ENCODE data around the gene GPRIN1.

Gene GPRIN1

GRCh38 chr5:176642675-176643490 lies 32.9 kb upstream of the GPRIN1 start:
- no peak for DNase-seq

DNA sequence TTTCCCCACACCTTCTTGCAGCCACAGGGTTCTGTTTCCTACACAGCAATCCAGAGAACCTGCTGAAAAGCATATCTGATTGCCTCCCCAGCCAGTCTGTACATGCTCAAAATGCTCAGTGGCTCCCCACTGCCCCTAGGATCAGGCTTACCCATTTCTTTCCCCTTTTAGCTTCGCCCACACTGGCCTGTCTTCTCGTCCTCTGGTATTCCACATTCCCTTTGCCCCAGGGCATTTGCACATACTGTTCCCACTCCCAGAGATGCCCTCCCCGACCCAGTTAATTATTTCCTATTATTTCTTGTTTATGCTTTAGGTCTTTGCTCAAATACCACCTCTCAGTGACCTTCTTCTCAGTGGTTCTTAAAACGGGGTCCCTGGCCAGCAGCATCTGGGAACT lies 30.7 kb upstream of the GPRIN1 start:
- DNase-seq, result no peak

- peak; percentile 62 for DNase-seq
Measured at GRCh38 chr5:176639981-176640380, 30.0 kb upstream of the GPRIN1 start.

- no peak for DNase-seq
Measured at GRCh38 chr5:176639208-176639607, 29.3 kb upstream of the GPRIN1 start.

DNA sequence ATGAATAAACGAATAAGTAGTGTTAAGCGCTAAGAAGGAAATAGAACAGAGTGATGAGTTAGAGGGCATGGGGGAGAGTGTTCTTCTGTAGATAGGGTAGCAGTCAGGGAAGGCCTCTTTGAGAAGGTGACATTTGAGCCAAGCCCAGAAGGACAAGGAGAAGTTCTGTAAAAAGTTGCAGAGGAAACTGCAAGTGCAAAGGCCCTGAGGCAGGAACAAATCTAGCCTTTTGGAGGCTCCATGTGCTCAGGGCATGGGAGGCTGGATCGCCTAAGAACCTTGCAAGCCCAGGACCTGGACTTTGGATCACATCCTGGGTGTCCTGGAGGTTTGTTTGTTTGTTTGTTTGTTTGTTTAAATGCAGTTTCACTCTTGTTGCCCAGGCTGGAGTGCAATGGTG lies 28.5 kb upstream of the GPRIN1 start:
- no peak for DNase-seq

- no peak for DNase-seq
Measured at GRCh38 chr5:176637556-176637955, 27.6 kb upstream of the GPRIN1 start.

DNA sequence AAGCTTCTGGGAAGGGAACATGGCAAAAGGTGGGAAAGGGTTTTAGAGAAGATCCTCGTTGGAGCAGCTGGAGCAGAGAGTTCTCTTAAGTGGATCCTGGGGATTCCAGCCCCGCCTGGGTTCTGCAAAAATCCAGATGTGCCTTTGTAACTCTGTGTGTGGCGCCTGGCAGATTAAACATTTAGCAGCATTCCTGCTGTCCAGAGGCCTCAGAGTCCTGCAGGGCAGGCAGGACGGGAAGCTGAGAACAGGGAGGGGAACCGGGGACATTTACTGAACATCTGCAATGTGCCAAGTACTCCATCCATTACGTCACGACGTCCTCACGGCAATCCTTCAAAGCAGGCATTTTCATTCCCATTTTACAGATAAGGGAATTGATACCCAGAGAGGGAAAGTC lies 26.5 kb upstream of the GPRIN1 start:
- no peak for DNase-seq

DNA sequence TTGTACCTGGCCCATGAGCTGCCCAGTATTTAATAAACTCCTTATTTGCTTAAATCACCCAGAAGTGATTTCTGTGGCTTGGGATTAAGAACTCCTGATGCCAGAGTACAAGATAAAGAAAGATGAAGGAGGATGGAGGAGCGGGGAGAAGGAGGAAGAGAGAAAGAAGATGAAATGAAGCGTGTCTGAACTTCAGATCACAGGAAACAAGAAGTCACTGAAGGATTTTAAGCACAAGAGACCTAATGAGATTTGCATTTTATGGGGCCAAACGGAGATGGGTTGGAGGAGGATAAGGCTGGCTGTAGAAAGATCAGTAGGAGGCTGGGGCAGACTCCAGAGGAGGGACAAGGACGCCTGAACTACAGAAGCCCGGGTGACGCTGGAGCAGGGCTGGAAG lies 23.6 kb upstream of the GPRIN1 start:
- no peak for DNase-seq

GRCh38 chr5:176632745-176633144 lies 22.8 kb upstream of the GPRIN1 start:
- DNase-seq, result peak; percentile 67

DNA sequence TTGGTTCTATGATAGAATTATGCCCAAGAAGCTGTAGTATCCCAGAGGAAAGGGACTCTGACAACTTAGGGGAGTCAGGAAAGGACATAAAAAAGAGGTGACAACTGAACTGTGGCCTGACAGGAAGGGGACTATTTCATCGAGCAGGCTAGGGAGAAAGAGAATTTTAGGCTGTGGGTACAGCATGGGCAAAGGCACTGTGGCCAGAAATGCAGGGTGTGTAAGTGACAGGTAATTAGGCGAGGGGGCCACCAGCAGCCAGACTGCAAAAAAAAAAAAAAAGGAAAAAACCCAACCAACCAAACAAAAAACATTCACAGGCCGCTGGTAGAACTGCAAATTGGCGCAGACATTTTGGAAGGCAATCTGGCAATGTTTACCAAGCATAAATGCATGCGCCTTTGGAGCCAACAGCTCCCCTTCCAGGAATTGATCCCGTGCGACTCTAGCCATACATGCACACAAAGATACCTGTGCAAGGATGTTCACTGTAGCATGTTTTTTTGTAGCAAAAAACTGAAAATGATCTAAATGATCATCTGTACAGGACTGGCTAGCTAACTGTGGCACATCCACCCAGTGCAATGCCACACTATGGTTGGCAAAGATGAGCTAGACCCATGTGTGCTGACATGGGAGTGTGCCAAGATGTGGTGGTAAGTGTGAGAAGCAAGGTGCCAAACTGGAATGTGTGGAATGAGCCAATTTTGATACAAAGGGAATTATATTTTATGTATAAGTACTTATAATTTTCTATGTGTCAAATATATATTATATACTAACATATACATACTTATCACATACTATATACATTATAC lies 21.6 kb upstream of the GPRIN1 start:
- DNase-seq, result peak; percentile 13

DNA sequence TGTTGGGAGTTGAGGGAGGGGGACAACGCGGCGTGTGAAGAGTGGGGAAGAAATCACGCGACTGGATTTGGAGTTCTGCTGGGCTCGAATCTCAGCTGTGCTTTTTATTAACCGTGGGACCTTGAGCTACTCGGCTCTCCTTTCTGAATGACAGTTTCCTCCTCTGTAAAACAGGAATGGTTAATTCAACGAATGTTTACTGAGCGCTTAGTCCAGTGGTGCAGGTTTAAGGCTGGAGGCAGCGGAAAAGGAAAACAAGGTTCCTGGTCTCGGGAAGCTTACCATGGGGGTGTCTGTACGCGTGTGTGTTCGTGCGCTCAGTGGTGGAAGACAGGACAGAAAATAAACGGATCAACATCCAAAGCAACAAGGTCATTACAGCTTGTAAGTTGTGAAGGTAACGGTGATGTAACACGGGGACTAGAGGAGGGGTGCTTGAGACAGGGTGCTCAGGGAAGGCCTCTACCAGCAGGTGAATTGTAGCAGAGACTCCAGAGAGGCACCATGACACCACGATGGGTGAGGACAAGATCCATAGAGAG lies 20.8 kb upstream of the GPRIN1 start:
- DNase-seq, result no peak

DNA sequence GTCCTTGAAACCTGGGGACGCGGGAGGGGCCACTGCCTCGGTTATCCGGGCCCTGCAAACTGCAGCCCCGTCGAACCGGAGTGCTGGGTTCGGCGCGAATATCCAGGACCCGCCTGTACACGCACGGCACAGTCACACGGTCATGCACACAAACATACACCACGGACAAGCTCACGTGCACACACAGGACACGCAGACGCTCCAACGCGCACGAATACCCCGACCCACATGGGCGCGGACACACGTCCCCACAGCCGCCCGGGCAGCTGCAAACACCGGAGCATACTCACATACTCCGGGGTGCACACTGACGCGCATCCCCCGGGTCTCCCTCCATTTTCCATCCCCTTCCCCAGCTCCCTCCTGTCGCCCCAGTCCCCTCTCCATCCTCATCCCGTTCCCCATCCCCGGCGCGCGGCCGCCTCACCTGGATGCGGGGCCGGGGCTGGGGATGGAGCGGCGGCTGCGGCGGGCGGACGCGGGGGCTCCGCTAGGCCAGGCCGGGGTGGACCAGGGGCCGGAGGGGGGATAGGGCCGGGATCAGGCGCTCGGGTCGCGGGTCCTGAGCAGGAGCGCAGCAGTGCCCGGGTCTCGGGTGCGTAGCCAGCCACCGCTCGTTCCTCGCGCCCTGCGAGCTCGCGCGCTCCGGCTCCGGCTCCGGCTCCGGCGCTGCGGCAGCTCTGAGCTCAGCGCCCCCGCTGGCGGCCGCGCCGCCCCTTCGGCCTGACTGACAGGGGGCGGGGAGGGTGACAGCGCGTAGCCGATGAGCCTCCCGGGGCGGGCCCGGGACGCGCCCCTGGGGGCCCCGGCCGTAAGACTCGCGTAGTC lies 20.1 kb upstream of the GPRIN1 start, which contains the start of the genes EIF4E1B and SNCB:
Gene EIF4E1B, plus strand, starts transcription at position 823 of the 828 bp plus-strand sequence. CDS start 12,113 bp downstream, outside the sequence.
Gene SNCB, minus strand, starts transcription at position 682 of the 828 bp plus-strand sequence. CDS start 880 bp downstream, outside the sequence.
- DNase-seq, result no peak

DNA sequence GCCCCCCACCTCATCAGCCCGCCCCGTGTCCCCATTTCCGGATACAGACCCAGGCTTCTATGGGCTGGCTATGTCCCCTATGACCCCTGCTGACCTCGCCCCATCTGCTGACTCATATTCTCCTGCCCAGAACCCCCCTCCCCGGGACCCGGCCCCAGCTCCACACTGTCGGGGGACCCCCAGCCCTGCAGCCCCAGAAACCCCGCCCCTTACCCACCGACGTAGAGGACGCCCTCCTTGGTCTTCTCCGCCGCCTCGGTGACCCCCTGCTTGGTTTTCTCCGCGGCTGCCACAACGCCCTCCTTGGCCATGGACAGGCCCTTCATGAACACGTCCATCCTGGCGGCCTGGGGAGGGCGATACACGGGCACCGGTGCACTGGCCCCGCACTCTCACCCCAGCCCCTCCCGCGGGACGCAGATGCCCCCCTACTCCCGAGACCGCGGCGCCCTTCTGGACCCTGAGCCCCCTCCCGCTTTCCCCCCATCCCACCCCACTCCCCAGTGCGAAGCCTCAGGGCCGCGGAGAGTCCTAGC lies 19.4 kb upstream of the GPRIN1 start:
- DNase-seq, result no peak

GRCh38 chr5:176628406-176629228 lies 18.7 kb upstream of the GPRIN1 start:
- no peak for DNase-seq

DNA sequence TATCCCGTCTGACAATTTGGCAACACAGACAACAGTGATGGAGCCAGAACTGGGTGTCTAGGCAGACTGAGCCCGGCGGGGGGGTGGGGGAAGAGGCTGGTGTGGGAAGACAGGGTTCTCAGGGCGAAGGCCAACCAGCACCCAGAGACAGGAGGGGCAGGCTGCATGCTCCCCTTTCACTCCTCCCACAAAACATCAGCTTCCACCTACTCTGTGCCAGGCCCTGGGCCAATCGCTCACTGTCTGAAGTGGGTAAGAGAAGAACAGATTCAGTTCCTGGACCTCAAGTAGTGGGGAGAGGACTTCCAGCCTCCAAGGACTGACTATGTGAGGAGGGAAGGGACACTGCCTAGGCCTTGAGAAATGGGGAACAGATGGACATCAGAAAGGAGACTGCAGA lies 17.6 kb upstream of the GPRIN1 start:
- DNase-seq, result no peak

GRCh38 chr5:176626876-176627236 lies 16.9 kb upstream of the GPRIN1 start:
- DNase-seq, result no peak

DNA sequence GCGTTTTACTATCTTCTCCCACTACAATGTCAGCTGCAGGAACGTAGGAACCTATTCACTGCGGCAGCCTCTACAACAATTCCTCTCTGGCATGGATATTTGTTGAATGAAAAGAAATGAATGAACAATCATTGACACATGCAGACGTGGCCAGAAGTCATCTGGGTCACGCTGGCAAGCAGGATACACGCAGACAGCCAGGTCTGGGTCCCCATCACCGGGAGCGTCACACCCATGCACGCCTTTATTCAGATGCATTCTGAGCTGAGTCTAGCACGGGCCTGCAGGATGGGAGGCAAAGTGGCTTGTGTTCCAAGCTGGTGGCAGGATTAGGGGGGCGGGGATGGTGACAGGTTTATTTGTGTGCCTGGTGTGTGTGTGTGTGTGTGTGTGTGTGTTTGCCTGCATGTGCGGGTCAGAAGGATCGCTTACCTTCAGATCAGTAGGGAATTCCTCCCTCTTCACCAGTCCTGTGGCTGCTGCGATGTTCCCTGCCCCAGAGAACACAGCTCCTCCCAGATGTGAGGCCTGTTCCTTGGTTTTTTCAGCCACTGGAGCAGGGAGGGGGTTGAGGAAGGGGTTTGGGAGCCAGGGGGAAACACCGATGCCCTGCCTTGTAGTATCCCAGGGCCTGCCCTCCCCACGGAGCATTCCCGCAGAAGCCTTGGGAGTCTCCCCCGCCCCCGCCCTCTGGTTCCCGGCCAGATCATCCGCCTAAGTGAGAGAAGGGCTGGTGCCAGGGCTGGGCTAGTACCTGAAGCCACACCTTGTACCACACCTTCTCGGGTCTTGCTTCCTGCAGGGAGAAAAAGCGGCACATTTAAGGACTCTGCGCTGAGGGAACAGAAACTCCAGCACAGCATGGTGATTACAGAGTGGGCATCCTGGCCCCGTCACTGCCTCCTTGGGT lies 16.3 kb upstream of the GPRIN1 start:
- DNase-seq, result no peak

DNA sequence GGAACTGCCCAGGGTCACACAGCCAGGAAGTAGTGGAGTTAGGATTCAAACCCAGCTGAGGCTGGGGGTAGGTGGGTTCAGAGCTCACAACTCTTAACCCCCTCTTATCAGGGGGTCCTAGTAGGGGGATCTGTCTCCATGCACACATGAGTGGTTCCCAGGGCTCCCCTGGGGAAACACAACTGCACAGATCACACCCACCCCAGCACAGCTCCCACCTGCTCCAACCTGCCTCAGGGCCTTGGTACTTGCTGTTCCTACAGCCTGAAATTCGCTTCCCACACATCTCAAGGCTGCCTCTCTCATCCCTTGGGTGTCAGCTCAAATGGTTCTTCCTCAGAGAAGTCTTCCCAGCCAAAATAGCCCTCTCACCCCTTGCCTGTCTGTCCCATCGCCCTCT lies 15.6 kb upstream of the GPRIN1 start:
- no peak for DNase-seq

DNA sequence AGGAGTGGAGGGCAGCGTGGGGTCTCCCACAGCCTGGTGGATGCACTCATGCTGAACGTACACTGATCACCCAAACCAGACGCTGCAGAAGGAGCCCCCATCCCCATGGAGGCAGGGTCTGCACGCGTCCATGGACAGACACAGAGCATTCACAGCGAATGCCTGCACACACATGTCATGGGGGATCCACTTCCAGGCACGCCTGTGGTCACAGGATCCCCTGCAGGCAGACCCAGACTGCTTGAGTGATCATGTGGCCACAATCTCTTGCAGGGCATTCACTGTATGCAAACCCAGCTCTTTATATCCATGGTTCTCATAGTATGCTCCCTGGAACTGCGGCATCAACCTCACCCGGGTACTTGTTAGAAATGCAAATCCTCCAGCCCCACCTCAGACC lies 15.0 kb upstream of the GPRIN1 start:
- DNase-seq, result no peak

DNA sequence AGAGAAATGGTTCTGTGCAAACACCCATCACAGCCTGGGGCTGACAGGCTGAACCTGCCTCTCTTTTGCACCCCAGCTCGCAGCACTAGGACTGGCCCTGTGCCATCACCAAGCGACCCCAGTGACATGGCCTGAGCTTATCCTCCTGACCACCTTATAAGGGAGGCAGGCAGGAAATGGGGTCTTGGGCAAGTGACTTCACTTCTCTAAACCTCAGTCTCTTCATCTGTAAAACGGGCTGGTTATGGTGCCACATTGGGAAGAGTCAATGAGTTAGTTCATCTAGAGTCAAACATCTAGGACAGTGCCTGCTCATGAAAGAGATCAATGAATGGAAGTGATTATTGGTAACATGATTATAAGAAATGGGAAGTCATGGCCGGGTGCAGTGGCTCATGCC lies 14.2 kb upstream of the GPRIN1 start:
- no peak for DNase-seq

GRCh38 chr5:176621661-176622079 lies 11.7 kb upstream of the GPRIN1 start:
- no peak for DNase-seq

Data from NCI-H2029 (cell line).